Measurements from ENCODE around the gene ZSCAN20. TPM values are rescaled to one million over a fixed set of nuclear protein-coding genes. Genes with fewer than 3 reads are reported as not detected.

The ZSCAN20 gene
- total and polyA plus RNA-seq, 2 of the 4 experiments (the other 2 are of a cell fraction) = 2.1 to 11.1 TPM

DNA sequence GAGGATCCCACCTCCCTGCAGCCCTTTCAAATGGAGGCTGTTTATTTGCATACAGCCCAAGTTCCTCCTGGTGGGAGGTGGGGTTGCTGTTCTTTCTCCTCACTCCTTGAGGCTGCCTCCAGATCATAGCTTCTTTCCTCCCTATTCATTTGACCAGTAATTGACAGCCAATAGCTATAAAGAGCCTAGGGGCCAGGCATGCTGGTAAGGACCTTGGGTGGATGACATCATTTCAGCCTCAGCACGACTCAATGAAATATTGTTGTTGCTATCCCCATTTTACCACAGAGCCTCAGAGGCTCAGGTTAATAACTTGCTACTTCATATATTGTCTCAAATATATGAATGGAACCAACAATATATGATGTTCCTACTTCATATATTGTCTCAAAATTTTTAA, 31.1 kb downstream of the ZSCAN20 start:
- no peaks in the 10 kb centered on the region for H3K27me3 ChIP-seq (ENCODE audit: control insufficient read depth, insufficient read depth, low read length)
- H4K91ac ChIP-seq (ENCODE audit: insufficient read depth, low read depth, low read length) = no peak overlapping the region
- H2BK15ac ChIP-seq (ENCODE audit: low read depth, low read length) = no peak overlapping the region
- no peak overlapping the region for H4K8ac ChIP-seq (ENCODE audit: low read depth in 2 of 2, low read length in 2 of 2)
- BruUV-seq (replicated peaks) = no TSS peak
- intact Hi-C loops (cut with micrococcal nuclease) (no loop called here), dilution Hi-C loops (cut with HindIII; ENCODE audit: low sequenced_read_pairs, unreplicated experiment) (no loop called here), in situ Hi-C loops (cut with MboI; ENCODE audit: low sequenced_read_pairs) (no loop called here)
- CTCF ChIA-PET = no interaction called here
- H3K23ac ChIP-seq (ENCODE audit: low read depth, low read length) = no peak overlapping the region
- DNase-seq = no peak
- no peak overlapping the region for H3K56ac ChIP-seq (ENCODE audit: extremely low read depth, insufficient read depth, low read length)
- H3K4me3 ChIP-seq (ENCODE audit: insufficient read depth, low read depth, low read length) = no peak overlapping the region
- ATAC-seq (ENCODE audit: low read depth) = no peak
- H4K5ac ChIP-seq (ENCODE audit: low read depth, low read length) = no peak overlapping the region
- no peak overlapping the region for H3K14ac ChIP-seq (replicated peaks; ENCODE audit: low read depth, low read length)
- TF ChIP-seq RAD21 (IDR thresholded peaks at IDR 0.05; ENCODE audit: low read length) (no peak), CHD1 (IDR thresholded peaks at IDR 0.05; ENCODE audit: low read depth, low read length) (no peak), CEBPB (IDR thresholded peaks at IDR 0.05; ENCODE audit: low read depth, low read length) (no peak), RCOR1 (IDR thresholded peaks at IDR 0.05; ENCODE audit: insufficient replicate concordance, low read length) (no peak), FOS (IDR thresholded peaks at IDR 0.05; ENCODE audit: low read depth, low read length) (no peak), USF2 (IDR thresholded peaks at IDR 0.05; ENCODE audit: low read depth, low read length) (no peak), NFE2L2 (IDR thresholded peaks at IDR 0.05; ENCODE audit: low read depth, low read length) (no peak), RFX5 (IDR thresholded peaks at IDR 0.05; ENCODE audit: low read depth, low read length) (no peak), BHLHE40 (IDR thresholded peaks at IDR 0.05; ENCODE audit: low read depth, low read length) (no peak), MAZ (IDR thresholded peaks at IDR 0.05; ENCODE audit: borderline replicate concordance, low read depth, low read length) (no peak), MAFK (IDR thresholded peaks at IDR 0.05; ENCODE audit: low read depth, low read length) (no peak), POLR2A (IDR thresholded peaks at IDR 0.05; ENCODE audit: low read depth, low read length) (no peak), MXI1 (IDR thresholded peaks at IDR 0.05; ENCODE audit: borderline replicate concordance, low read depth, low read length) (no peak), SMC3 (IDR thresholded peaks at IDR 0.05; ENCODE audit: low read depth, low read length) (no peak)
- TF ChIP-seq, protein P1, sequence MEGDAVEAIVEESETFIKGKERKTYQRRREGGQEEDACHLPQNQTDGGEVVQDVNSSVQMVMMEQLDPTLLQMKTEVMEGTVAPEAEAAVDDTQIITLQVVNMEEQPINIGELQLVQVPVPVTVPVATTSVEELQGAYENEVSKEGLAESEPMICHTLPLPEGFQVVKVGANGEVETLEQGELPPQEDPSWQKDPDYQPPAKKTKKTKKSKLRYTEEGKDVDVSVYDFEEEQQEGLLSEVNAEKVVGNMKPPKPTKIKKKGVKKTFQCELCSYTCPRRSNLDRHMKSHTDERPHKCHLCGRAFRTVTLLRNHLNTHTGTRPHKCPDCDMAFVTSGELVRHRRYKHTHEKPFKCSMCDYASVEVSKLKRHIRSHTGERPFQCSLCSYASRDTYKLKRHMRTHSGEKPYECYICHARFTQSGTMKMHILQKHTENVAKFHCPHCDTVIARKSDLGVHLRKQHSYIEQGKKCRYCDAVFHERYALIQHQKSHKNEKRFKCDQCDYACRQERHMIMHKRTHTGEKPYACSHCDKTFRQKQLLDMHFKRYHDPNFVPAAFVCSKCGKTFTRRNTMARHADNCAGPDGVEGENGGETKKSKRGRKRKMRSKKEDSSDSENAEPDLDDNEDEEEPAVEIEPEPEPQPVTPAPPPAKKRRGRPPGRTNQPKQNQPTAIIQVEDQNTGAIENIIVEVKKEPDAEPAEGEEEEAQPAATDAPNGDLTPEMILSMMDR (conservative IDR thresholded peaks at IDR 0.05; ENCODE audit: low read depth, low read length) = no peak
- TF ChIP-seq, protein P2, sequence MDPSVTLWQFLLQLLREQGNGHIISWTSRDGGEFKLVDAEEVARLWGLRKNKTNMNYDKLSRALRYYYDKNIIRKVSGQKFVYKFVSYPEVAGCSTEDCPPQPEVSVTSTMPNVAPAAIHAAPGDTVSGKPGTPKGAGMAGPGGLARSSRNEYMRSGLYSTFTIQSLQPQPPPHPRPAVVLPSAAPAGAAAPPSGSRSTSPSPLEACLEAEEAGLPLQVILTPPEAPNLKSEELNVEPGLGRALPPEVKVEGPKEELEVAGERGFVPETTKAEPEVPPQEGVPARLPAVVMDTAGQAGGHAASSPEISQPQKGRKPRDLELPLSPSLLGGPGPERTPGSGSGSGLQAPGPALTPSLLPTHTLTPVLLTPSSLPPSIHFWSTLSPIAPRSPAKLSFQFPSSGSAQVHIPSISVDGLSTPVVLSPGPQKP (IDR thresholded peaks at IDR 0.05; ENCODE audit: borderline replicate concordance, low read depth, low read length) = no peak
- H2AK5ac ChIP-seq (ENCODE audit: low read depth, low read length) = no peak overlapping the region
- no peak overlapping the region for H3K4ac ChIP-seq (ENCODE audit: low read depth, low read length)
- H3K79me1 ChIP-seq (ENCODE audit: low read depth in 1 of 2, low read length in 2 of 2) = no peaks in the 10 kb centered on the region
- H3K9me1 ChIP-seq (ENCODE audit: insufficient read depth, low read length) = no peaks in the 10 kb centered on the region
- no peaks in the 10 kb centered on the region for H3K36me3 ChIP-seq (ENCODE audit: control insufficient read depth, insufficient read depth, low read length)
- H3K9me3 ChIP-seq (ENCODE audit: control insufficient read depth, insufficient read depth, low read length) = no peaks in the 10 kb centered on the region
- no peak overlapping the region for H3K18ac ChIP-seq (ENCODE audit: low read depth, low read length)
- no peak overlapping the region for H3K4me2 ChIP-seq (ENCODE audit: low read depth, low read length)
- H3K9ac ChIP-seq (ENCODE audit: low read depth, low read length) = no peak overlapping the region
- no peak overlapping the region for H2AFZ ChIP-seq (replicated peaks; ENCODE audit: low read length, poor library complexity)
- no peak overlapping the region for H3K27ac ChIP-seq (ENCODE audit: insufficient read depth, low read length)
- WGBS, 2 experiments (ENCODE audit: extremely low coverage in 2 of 2, insufficient read length in 1 of 2) = no CpG with 5 or more reads among the region's 1 CpG
- no peak overlapping the region for H2BK20ac ChIP-seq (ENCODE audit: low read depth, low read length)
- POLR2A ChIA-PET (ENCODE audit: unreplicated experiment) = no interaction called here
- H2BK5ac ChIP-seq (ENCODE audit: low read depth, low read length, poor library complexity, severe bottlenecking) = no peak overlapping the region
- H3K4me1 ChIP-seq (ENCODE audit: control insufficient read depth, insufficient read depth, low read length) = peaks cover 2% of the 10 kb centered on the region; the same call in 1 of the 2 replicates
- H2AK9ac ChIP-seq (replicated peaks; ENCODE audit: low read depth, low read length, poor library complexity) = no peak overlapping the region
- no peaks in the 10 kb centered on the region for H4K20me1 ChIP-seq (ENCODE audit: insufficient read depth, low read length)
- H2BK120ac ChIP-seq (ENCODE audit: low read depth, low read length) = no peak overlapping the region

All from IMR-90 (cell line).